GM19193 (cell line): Measurements from ENCODE around the gene TNS4.

Source experiments
- POLR2A ChIP-seq: IDR thresholded peaks from 4 replicates; pipeline ENCODE4 v1.6.1; 2011; ENCODE audit not compliant: insufficient read depth, insufficient read length; ENCODE audit errors: extremely low read depth

The TNS4 gene

GRCh38 chr17:40511136-40511535 lies 9.7 kb upstream of the TNS4 start:
- no peak for TF ChIP-seq POLR2A

DNA sequence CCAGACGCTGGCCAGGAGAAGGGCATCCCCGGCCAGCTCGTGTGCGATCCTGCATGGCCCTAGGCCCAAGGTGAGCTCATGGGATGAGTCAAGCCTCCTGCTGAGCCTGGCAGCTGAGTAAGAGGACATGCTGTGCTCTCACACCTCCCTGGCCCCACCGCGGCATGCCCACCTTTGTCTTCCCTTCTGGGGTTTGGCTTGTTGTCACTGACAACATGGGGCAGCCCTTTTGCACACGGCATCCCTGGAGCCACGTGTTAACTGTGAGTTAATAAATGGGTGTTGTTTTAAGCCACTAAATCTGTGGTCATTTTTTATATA lies 8.9 kb upstream of the TNS4 start:
- TF ChIP-seq POLR2A = no peak

DNA sequence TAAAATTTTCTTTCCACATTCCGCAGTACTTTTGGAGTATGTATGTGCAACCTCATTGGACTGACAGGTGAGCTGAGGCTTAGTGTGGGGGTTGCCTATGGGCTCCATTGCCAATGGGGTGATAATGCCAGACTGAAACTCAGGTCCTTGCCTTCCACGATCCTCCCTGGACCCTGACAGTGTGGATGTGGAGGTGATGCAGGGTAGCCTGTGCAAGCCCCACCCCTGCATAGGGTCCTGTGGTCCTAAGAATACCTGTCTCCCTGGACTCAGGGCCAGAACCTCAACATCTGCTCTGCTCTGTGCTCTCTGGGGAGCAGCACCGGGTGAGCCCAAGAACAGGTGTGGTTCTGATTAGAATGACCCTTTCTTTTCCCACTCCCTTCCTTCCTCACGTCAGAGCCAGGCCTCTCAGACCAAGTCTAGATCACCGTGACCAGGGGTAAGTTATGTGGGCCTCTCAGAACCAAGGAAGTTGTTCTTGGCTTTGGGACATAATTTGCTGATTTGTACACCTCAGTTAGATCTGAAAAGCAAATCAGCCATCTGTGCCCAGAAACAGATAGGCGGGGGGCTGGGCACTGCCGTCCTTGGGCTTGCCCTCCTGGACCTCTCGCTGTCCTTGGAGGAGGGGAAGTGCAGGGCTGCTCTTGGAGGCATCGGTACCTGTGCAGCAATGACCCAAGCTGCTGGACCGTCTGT lies 8.4 kb upstream of the TNS4 start:
- no peak for TF ChIP-seq POLR2A

GRCh38 chr17:40506786-40507185 lies 5.4 kb upstream of the TNS4 start:
- no peak for TF ChIP-seq POLR2A

- TF ChIP-seq POLR2A = no peak
These were observed 1.7 kb upstream of the TNS4 start for GRCh38 chr17:40503154-40503553.

DNA sequence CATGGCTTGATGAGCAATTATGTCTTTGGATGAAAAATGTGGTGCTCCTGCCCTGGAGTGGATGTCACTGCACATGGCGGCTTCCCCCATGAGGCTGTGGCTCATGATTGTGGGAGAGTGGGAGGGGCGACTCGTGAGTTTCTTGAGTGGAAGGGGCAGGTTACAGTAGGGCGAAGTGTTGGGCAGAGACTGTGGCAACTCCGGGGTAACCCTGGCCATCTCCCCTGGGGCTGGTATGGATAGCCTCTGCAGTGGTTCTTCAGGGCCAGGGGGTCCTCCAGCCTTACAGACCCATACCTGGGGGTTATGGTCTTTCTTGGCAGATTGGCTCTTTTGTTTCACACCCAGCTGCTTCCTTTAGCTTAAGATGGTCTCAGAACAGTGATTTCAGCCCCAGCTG lies 1.3 kb upstream of the TNS4 start:
- TF ChIP-seq POLR2A = no peak

GRCh38 chr17:40500709-40501108 lies 714 bp downstream of the TNS4 start:
- TF ChIP-seq POLR2A = no peak

DNA sequence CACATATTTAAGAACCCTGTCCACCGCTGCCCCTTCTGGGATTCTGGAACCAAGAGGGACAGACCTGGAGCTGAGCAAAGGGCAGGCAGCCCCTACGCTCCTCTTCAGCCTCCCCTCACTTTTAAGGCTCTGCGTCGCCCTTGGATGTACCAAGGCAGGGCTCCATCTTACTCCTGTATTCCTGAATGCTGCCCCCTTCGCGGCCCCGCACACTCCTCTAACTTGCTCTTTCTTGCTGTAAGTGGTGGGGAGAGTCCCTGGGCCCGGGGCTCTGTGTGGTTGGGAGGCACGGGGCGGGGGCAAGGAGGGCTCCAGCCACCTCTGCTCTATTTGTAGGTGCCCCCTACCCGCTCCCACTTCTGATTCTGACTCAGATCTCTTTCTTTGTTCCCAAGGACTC lies 1.2 kb downstream of the TNS4 start:
- no peak for TF ChIP-seq POLR2A

DNA sequence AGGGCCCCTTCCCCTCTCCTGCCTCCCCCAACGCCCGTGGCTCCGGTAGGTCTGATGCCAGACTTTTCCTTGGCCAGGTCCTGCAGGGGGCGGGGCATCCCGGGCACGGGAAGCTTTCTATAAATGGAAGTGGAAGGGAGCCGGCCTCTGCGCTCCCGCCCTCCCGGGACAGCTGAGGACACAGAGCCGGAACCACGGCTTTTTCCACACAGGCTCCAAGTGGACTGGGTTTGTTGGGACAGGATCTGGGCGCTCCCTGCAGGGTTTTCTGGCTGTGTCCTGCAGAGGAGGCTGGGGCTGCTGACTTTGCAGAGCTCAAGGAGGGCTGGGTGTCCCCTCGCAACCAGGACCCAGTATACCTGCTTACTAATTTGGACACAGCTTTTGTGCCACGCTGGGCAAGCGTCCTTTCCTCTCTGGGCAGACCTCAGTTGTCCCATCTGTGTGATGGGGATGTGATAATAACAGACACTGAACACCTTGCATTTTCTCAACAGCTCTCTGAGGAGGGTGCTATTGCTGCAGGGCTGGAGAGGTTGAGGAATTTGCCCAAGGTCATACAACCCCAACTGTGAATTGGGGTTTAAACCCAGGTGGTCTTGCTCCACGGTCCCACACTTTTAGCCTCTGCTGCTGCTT lies 1.8 kb downstream of the TNS4 start:
- no peak for TF ChIP-seq POLR2A

DNA sequence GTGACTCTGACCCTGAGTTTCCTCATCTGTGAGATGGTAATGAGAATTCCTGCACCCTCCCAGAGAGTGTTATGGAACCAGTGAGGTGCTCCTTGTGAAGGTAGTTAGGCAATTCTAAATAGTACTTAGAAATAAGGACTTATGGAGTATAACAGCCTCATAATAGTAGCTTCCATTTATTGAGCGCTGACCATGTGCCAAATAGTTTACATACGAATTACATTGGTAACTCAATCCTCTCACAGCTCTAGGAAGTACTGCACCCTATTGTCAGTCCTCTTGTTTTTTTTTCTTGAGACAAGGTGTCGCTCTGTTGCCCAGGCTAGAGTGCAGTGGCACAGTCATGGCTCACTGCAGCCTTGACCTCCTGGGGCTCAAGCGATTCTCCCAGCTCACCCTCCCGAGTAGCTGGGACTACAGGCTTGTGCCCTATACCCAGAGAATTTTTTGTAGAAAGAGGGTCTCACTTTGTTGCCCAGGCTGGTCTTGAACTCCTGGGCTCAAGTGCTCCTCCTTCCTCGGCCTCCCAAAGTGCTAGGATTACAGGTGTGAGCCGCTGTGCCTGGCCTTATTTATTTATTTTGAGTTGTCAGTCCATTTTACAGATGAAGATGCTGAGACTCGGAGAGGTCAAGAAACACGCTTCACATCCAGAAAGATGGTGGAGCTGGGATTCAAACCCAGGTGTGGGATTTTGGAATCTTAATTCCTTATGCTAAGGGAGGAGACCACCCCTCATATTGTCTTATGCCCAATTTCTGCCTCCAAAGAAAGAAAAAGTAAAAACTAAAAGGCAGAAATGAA lies 2.9 kb downstream of the TNS4 start:
- no peak for TF ChIP-seq POLR2A

- no peak for TF ChIP-seq POLR2A
These were observed 3.7 kb downstream of the TNS4 start for GRCh38 chr17:40497695-40498094.

DNA sequence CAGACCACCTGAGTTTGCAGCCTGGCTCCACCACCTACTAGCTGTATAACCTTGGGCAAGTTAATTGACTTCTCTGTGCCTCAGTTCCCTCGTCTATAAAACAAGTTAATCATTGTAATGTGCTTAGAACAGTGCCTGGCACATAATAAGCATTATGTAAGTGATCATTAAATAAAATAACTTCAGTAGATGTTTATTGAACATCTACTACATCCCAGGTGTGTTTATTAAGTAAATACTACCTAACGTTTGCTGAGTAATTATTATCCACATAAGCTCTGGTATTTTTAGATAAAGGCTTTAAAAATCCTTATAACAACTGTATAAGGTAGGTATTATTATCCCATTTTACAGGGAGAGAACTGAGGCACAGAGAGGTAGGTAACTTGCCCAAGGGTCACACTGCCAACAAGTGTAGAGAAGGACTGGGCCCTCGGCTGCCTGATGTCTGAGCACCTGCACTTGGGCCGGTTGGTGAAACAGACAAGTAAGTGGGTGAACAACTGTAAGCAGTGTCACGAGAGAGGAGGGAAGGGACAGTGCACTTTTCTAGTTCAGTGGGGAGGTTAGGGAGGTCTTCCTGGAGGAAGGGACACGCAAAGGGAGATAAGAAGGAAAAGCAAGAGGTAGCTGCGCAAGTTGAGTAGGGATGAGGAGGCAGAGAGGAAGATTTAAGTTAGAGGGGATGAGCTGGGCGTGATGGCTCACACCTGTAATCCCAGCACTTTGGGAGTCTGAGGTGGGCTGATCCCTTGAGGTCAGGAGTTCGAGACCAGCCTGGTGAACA lies 4.6 kb downstream of the TNS4 start:
- TF ChIP-seq POLR2A = no peak

- no peak for TF ChIP-seq POLR2A
These were observed 5.3 kb downstream of the TNS4 start for GRCh38 chr17:40496170-40496569.

GRCh38 chr17:40495140-40495539 lies 6.3 kb downstream of the TNS4 start:
- TF ChIP-seq POLR2A = no peak

DNA sequence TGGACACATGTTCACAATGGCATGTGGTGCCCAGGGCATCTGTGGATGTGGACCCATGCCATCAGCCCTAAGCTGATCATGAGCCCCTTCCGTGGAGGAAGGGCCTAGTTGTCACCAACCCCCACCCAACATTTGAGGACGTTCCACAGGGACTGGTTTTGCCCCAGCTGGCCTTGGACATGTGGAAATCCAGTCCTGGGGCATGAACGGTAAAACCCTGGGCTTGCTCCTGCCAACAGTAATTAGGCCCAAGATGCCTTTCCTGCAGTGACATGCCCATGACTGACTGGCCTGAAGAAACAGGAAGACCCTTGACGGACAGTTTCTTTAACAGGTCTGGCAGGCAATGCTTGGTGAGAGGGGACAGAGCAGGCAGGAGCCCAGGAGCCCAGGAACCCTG lies 7.7 kb downstream of the TNS4 start:
- no peak for TF ChIP-seq POLR2A

DNA sequence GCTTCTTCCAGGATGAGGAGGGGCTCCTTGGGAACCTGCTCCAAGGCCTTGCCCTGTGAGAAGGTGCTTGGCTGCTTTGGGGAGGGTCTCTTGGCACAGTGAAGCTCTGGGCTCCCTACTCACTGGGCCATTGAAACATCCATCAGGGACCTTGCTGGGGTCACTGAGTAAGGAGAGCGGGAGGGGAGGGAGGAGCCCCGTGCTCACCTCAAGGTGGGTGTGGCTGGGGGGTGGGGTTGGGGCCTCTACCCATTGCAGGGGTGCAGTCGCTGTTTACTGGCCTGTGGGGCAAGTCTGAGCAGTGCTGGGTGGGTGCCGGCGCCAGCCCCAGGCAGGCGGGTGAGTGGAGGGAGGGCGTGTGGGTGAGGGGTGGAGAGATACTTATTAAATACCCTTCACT lies 9.9 kb downstream of the TNS4 start:
- no peak for TF ChIP-seq POLR2A

DNA sequence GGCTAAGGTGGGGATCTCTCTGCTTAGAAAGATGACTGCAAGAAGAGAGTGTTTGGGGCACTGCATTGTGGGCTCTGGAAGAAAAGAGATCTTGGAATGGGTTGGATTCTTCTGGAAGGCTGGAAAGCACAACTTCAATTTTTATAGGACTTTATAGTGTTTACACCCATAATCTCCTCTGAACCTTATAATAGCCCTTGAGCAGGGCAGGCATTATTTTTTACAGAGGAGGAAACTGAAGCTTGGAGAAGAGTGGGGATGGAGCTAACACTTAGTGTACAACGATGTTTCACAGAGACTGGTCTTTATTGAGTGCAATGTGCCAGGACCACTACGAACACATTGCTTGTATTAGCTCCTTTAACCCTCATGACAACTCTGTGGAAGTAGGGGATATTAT lies 10.4 kb downstream of the TNS4 start:
- TF ChIP-seq POLR2A = no peak
